Coronary artery (tissue), 2 donors: ENCODE measurements around the gene CPNE8.
A peak's percentile ranks its signal among the peaks of the same experiment; 100 is the strongest.

Experiments used
- DNase-seq: peaks from one replicate; pipeline ENCODE4 v3.0.0-alpha.2; 2017; ENCODE audit warnings: low spot score
- H3K27ac ChIP-seq, 2 donors: fragments of 200-600 bp; sonication (generic); one replicate each; pipeline ENCODE4 v1.5.1; 2016 to 2019
- H3K4me3 ChIP-seq: fragments of 200-600 bp; sonication (generic); 2 replicates; pipeline ENCODE4 v1.5.1; 2016; ENCODE audit warnings: mild to moderate bottlenecking, moderate library complexity
- CTCF ChIP-seq: fragments of 200-600 bp; sonication (generic); IDR thresholded peaks from one replicate; pipeline ENCODE4 v1.5.1; 2019; ENCODE audit warnings: antibody characterized with exemption

The CPNE8 gene

GRCh38 chr12:38911611-38912010, 6.2 kb upstream of the CPNE8 start:
- Histone ChIP-seq H3K4me3 (no peak overlapping the region), H3K27ac (no peak overlapping the region)
- no peak for TF ChIP-seq CTCF
- no peak for DNase-seq

GRCh38 chr12:38907201-38907923, 2.0 kb upstream of the CPNE8 start:
- no peak for TF ChIP-seq CTCF
- Histone ChIP-seq H3K27ac (peak overlapping the region in 1 of 2 donors; percentile 94), H3K4me3 (peak overlapping the region; percentile 87)
- no peak for DNase-seq

GRCh38 chr12:38906482-38907200, 1.2 kb upstream of the CPNE8 start:
- H3K27ac ChIP-seq = peak overlapping the region; percentile 94 to 96
- H3K4me3 ChIP-seq = peak overlapping the region; percentile 87
- DNase-seq = peak; percentile 93
- peak; percentile 92 for TF ChIP-seq CTCF

- DNase-seq = peak; percentile 90
- H3K4me3 ChIP-seq = peak overlapping the region; percentile 87
- TF ChIP-seq CTCF = no peak
- peak overlapping the region; percentile 94 to 96 for H3K27ac ChIP-seq
Observed at GRCh38 chr12:38904537-38905479, 583 bp downstream of the CPNE8 start.

GRCh38 chr12:38903596-38903995, 1.8 kb downstream of the CPNE8 start:
- Histone ChIP-seq H3K4me3 (peak overlapping the region; percentile 87), H3K27ac (peak overlapping the region in 1 of 2 donors; percentile 96)
- no peak for DNase-seq
- no peak for TF ChIP-seq CTCF

- Histone ChIP-seq H3K27ac (no peak overlapping the region), H3K4me3 (no peak overlapping the region)
- no peak for TF ChIP-seq CTCF
- no peak for DNase-seq
Observed at GRCh38 chr12:38898001-38898684, 7.2 kb downstream of the CPNE8 start.
